Medulla oblongata (tissue), 1 donor: Measurements from ENCODE around the gene ENAH.
"Not testable (repeated sequence)": the region's sequence is repeated elsewhere in the genome, so short reads cannot be mapped to it uniquely, and the experiment has no call there.

Experiments
- DNase-seq: peaks from one replicate; pipeline ENCODE4 v3.0.0-alpha.2; 2015; ENCODE audit errors: extremely low spot score

Gene ENAH

DNA sequence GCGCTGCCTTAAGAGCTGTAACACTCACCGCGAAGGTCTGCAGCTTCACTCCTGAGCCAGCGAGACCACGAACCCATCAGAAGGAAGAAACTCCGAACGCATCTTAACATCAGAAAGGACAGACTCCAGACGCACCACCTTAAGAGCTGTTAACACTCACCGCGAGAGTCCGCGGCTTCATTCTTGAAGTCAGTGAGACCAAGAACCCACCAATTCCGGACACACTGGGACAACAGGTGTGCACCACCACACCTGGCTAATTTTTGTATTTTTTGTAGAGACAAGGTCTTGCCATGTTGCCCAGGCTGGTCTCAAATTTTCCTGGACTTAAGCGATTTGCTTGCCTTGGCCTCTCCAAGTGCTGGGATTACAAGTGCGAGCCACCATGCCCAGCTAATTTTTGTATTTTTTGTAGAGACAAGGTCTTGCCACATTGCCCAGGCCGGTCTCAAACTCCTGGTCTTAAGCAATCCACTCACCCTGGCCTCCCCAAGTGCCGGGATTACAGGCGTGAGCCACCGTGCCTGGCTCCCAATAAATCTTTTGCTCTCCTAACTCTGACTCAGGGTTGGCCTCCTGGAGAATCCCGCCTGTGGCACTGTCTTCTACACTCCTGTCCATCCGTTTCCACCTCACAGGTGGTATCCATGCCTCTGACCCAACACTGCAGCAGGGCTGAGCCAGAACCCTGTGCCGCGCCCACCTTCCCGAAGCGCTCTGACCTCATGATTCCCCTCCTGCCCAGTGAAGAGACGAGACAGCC lies 179.1 kb downstream of the ENAH start:
- DNase-seq, result not testable (repeated sequence)

DNA sequence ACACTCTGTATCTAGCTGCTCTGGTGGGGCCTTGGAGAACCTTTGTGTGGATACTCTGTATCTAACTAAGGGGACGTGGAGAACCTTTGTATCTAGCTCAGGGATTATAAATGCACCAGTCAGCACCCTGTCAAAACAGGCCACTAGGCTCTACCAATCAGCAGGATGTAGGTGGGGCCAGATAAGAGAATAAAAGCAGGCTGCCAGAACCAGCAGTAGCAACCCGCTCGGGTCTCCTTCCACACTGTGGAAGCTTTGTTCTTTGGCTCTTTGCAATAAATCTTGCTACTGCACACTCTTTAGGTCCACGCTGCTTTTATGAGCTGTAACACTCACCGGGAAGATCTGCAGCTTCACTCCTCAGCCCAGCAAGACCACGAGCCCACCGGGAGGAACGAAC lies 179.7 kb downstream of the ENAH start:
- peak; percentile 36 for DNase-seq

- no peak for DNase-seq
Observed at GRCh38 chr1:225471453-225472301, 181.2 kb downstream of the ENAH start.

- no peak for DNase-seq
Observed at GRCh38 chr1:225471109-225471452, 181.8 kb downstream of the ENAH start.

DNA sequence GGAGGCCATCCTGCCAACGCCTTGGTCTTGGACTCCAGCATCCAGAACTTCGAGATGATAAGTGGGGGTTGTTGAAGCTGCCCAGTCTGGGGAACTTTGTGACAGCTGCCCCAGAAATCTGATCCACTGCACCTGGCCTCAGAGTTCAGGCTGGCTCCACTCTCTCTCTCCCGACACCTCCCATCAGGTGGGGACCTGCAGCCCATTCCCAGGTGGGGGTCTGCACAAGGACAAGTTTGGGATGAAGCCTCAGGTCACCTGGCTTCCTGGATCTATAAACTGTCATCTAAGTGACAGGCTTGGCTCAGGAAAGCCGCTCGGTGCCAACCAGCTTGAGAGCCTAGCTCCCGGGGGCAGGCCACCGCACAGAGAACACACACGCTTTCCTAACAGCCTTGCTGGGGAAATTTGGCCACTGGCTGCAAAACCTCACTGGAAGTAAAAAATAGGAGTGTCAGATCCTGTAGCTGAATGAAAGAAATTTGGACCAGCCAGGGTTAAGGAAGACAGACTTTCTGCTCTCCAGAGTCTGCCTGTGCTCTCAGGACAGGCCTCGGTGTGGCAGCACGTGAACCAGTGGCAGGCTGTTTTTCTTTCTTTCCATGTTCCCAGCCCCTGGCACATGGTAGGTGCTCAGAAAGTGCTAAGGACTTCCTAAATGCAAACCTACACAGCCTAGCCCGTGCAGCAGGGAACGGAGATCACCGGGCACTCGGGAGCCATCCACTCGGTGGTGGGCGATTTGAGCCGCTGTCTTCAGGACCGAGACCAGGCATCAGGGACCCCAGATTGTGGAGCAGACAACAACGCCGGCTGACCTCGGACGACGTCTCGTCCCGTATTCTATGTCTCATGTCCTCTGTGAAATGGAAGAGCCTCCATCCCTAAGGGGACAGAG lies 182.5 kb downstream of the ENAH start:
- DNase-seq, result no peak

- no peak for DNase-seq
Observed at GRCh38 chr1:225469051-225469450, 183.9 kb downstream of the ENAH start.

DNA sequence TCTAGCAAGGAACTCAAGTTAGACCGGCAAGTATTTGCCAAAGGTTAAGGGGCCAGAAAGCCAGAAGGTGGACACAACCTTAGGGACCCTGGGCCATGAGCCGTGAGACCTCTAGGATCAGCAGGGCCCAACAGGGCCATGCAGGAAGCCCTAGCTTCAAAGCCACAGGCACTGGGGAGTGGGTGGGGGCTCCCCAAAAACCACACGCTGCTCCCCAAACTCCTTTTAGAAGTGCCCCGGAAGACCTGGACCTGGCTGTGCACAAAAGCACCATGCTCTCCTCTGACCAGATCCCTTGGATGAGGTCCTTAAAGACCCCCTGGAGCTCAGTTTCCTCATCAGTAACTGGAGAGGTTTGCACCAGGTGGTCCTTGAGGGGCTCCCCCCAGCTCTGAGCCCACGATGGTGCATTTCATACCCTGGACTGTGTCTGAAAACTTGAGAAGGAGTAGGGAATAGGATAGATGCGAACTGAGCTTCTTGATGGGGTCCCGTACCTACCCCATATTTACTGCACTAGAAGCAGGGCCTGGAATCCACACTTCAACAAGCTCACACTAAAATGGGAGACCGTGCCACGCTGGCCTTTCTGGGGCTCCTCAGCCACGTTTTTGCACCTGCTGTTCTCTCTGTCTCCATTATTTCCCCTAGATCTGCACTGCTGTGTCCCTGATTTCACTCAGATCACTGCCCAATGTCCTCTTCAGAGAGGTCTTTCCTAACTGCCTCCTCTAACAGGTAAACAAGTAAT lies 184.5 kb downstream of the ENAH start:
- DNase-seq, result no peak

DNA sequence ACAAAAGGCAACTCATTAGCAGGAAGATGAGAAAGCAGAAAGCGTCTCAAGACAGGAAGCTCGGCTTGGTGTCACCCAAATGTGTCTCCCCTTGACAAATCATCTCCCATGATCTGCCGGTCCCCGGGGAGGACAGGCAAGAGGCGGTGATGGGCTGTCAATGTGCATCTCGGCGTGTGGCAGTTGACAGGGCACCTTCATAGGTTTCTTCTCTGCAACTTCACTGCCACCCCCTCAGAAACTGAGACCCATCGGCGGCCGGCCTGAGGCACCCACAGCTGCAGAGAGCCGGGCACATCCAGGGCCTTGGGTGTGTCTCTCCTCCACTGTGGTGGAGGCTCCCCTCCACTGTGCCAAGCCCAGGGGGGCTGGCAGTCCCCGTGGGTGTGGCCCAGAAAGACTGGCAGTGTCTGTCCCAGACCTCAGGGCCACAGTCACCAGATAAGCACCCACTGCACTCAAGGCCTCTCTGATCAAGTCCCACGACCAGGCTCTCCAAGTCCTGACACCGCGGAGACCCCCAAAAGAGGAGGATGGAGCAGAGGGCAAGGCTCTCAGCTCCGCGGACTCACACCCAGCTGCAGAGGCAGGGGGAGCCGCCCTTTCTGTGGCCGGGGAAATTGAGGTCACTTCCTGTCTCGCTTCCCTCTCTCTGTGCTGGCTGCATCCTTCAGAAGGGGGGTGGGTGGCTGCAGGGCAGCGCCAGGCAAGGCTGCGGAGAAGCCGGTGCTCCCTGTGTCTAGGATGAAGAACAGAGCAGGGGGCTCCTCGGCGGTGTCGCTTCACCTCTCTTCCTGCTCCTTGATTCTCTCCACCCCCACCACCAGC lies 185.5 kb downstream of the ENAH start:
- DNase-seq, result peak; percentile 62

GRCh38 chr1:225466848-225467192 lies 186.1 kb downstream of the ENAH start:
- DNase-seq, result no peak

- no peak for DNase-seq
Observed at GRCh38 chr1:225465793-225466517, 187.0 kb downstream of the ENAH start.

DNA sequence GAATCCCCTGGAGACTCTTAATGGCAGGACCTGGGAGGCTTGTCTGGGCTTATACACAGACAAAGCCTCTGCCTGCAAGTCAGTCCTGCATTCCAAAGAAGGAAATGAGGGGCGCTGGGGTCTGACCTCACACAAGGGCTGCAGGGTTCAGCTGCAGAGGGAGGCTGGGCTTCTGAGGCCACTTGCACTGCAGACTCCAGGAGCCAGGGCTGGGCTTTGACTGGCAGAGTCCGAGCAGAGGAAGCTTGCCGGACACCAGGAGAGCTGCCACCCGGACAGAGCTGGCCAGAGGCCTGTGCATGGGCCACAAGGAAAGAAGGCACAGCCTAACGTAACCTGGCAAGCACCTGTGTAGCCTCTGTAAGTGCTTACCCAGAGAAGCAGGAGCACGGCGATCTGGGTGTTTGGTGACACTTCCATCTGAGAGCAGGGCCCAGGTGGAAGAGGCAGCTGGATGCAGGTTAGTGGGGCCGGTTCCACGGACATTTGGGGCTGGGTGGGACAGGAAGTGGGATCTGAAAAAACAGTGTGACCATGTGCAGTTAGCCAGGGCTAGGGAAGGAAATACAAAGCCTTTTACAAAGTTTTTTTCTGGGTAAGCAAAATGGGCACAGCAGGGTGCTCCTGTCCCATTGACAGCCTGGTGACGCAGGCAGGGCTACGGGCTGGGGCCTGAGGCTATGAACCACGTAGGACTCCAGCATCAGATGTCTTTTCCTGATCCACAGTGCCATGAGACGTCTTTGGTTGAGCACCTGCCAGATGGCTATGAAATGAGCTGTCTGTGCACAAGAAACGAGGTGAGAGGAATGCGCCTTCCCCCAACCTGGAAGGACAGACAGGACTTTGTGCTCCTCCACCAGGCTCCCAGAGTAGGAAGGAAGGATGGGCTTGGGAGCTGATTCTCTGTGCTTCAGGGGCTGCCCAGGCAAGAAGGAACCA lies 187.8 kb downstream of the ENAH start:
- no peak for DNase-seq

GRCh38 chr1:225462714-225463574 lies 190.0 kb downstream of the ENAH start:
- DNase-seq, result no peak

- DNase-seq, result no peak
Observed at GRCh38 chr1:225462429-225462713, 190.6 kb downstream of the ENAH start.

- DNase-seq, result no peak
Observed at GRCh38 chr1:225461533-225462428, 191.1 kb downstream of the ENAH start.

DNA sequence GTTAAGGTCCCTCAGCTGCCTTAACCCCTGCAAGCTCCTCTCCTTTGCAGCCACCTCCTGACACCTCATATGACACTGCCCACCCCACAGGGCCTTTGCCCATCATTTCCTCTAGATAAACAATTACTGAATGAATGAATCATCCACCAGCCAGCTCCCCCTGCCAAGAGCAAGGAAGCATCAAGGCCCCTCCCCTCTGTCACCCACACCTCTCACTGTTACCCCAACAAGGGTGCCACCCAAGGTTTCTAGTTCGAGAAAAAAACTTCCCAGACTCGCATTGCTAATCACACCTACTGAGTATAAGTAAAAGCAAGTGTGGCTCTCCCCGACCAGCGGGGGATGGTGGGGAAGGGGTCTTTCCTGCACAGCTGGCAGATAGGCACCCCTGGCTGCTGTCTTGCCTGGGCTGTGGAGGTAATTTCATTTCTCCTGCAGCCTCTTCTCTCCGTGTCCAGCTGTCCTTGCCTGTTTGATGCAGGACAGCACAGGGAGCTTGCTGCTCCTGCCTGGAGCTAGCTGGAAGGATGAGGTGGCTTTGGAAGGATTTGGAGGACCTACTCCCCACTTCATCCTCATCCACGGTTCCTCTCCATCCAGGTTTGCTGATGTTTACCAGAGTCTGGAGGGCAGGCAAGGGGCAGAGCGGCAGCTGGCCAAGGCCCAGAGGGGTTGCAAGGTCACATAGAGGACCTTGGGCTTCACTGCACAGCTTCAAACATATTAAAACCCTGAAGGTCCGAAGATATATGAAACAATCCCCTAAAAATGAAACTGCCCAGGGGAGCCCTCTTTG lies 192.0 kb downstream of the ENAH start:
- no peak for DNase-seq
